Right lobe of liver (tissue), 4 donors: ENCODE data around the gene UBAP1.

Source experiments
- CTCF ChIP-seq, 4 donors: fragments of 200-600 bp in 3 of 4; fragments of 450-650 bp in 1 of 4; IDR thresholded peaks; one replicate each; pipeline versions ENCODE4 v1.5.1 to v1.8.0; 2016 to 2022; ENCODE audit warnings: antibody characterized with exemption in 4 of 4, mild to moderate bottlenecking in 2 of 4
- POLR2A ChIP-seq: fragments of 450-650 bp; IDR thresholded peaks from one replicate; pipeline ENCODE4 v1.6.1; 2017; ENCODE audit warnings: antibody characterized with exemption, mild to moderate bottlenecking
- donor health status: DM: no; HTN: no; CAD: no.
- donor health status: DM: no; HTN: no; CAD: no.
- donor health status: DM: no; HTN: yes; CAD: no.

DNA sequence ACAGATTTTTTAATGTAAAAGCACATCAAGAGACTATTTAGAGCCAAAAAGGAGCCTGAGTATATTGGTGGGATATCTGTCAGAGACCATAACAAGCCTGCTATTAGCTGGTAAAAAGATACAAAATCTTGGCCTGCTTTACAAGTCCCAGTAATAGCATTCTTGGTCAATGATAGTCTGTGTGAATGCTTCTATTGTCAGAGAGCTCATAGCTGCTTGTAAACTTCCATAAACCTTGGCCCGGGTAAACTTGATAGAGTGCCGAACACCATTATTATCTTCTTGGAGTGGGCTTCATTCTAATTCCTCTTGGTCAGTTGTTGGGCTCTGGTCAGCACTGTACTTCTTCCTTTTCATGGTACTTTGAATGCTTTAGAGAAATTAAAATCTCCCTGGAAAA, 64.0 kb downstream of the UBAP1 start:
- no peak for TF ChIP-seq CTCF (IDR thresholded peaks at IDR 0.05)
- TF ChIP-seq POLR2A, result no peak
